Activated naive CD8-positive, alpha-beta T cell (primary cell): ENCODE data around the gene EYA4.

Experiments
- H3K27ac Mint-ChIP-seq: one replicate; pipeline ENCODE4 v1.8.0; 2021; ENCODE audit warnings: mixed read lengths
- H3K27me3 Mint-ChIP-seq: one replicate; pipeline ENCODE4 v1.8.0; 2021; ENCODE audit warnings: mixed read lengths
- H3K36me3 Mint-ChIP-seq: one replicate; pipeline ENCODE4 v1.8.0; 2021; ENCODE audit warnings: mixed read lengths
- H3K4me1 Mint-ChIP-seq: one replicate; pipeline ENCODE4 v1.8.0; 2021; ENCODE audit warnings: low read depth, mixed read lengths
- H3K4me3 Mint-ChIP-seq: one replicate; pipeline ENCODE4 v1.8.0; 2021; ENCODE audit warnings: mild to moderate bottlenecking, mixed read lengths
- H3K9me3 Mint-ChIP-seq: one replicate; pipeline ENCODE4 v1.8.0; 2021; ENCODE audit warnings: low read depth, mixed read lengths

Gene EYA4

GRCh38 chr6:133340557-133340956 lies 99.4 kb downstream of the EYA4 start:
- no peak overlapping the region for H3K4me3 Mint-ChIP-seq
- H3K36me3 Mint-ChIP-seq: no peaks in the 10 kb centered on the region
- H3K4me1 Mint-ChIP-seq: no peaks in the 10 kb centered on the region
- H3K9me3 Mint-ChIP-seq: no peaks in the 10 kb centered on the region
- H3K27me3 Mint-ChIP-seq: no peaks in the 10 kb centered on the region
- H3K27ac Mint-ChIP-seq: no peak overlapping the region

- Mint-ChIP-seq H3K27ac (no peak overlapping the region), H3K4me3 (no peak overlapping the region), H3K4me1 (no peaks in the 10 kb centered on the region), H3K27me3 (no peaks in the 10 kb centered on the region), H3K36me3 (no peaks in the 10 kb centered on the region), H3K9me3 (no peaks in the 10 kb centered on the region)
These were observed 100.5 kb downstream of the EYA4 start for GRCh38 chr6:133341607-133342158.

GRCh38 chr6:133343220-133343619 lies 102.1 kb downstream of the EYA4 start:
- H3K27me3 Mint-ChIP-seq: no peaks in the 10 kb centered on the region
- no peak overlapping the region for H3K27ac Mint-ChIP-seq
- H3K9me3 Mint-ChIP-seq: no peaks in the 10 kb centered on the region
- no peak overlapping the region for H3K4me3 Mint-ChIP-seq
- H3K4me1 Mint-ChIP-seq: no peaks in the 10 kb centered on the region
- H3K36me3 Mint-ChIP-seq: no peaks in the 10 kb centered on the region

- Mint-ChIP-seq H3K27ac (no peak overlapping the region), H3K27me3 (no peaks in the 10 kb centered on the region), H3K4me1 (no peaks in the 10 kb centered on the region), H3K36me3 (no peaks in the 10 kb centered on the region), H3K9me3 (no peaks in the 10 kb centered on the region), H3K4me3 (no peak overlapping the region)
These were observed 107.7 kb downstream of the EYA4 start for GRCh38 chr6:133348846-133349245.

GRCh38 chr6:133350928-133351327 lies 109.8 kb downstream of the EYA4 start:
- no peaks in the 10 kb centered on the region for H3K4me1 Mint-ChIP-seq
- no peaks in the 10 kb centered on the region for H3K9me3 Mint-ChIP-seq
- H3K4me3 Mint-ChIP-seq: no peak overlapping the region
- no peak overlapping the region for H3K27ac Mint-ChIP-seq
- peaks cover 4% of the 10 kb centered on the region for H3K27me3 Mint-ChIP-seq
- H3K36me3 Mint-ChIP-seq: no peaks in the 10 kb centered on the region

- no peak overlapping the region for H3K4me3 Mint-ChIP-seq
- H3K27me3 Mint-ChIP-seq: peaks cover 4% of the 10 kb centered on the region
- no peaks in the 10 kb centered on the region for H3K4me1 Mint-ChIP-seq
- H3K36me3 Mint-ChIP-seq: no peaks in the 10 kb centered on the region
- H3K9me3 Mint-ChIP-seq: no peaks in the 10 kb centered on the region
- H3K27ac Mint-ChIP-seq: no peak overlapping the region
These were observed 110.9 kb downstream of the EYA4 start for GRCh38 chr6:133352046-133352445.

- peaks cover 4% of the 10 kb centered on the region for H3K27me3 Mint-ChIP-seq
- H3K4me3 Mint-ChIP-seq: no peak overlapping the region
- H3K9me3 Mint-ChIP-seq: no peaks in the 10 kb centered on the region
- H3K4me1 Mint-ChIP-seq: no peaks in the 10 kb centered on the region
- no peak overlapping the region for H3K27ac Mint-ChIP-seq
- H3K36me3 Mint-ChIP-seq: no peaks in the 10 kb centered on the region
These were observed 111.9 kb downstream of the EYA4 start for GRCh38 chr6:133353061-133353460.

- Mint-ChIP-seq H3K4me1 (no peaks in the 10 kb centered on the region), H3K27me3 (peaks cover 4% of the 10 kb centered on the region), H3K36me3 (no peaks in the 10 kb centered on the region), H3K4me3 (no peak overlapping the region), H3K27ac (no peak overlapping the region), H3K9me3 (no peaks in the 10 kb centered on the region)
These were observed 114.8 kb downstream of the EYA4 start for GRCh38 chr6:133355922-133356321.

GRCh38 chr6:133358574-133359150 lies 117.5 kb downstream of the EYA4 start:
- Mint-ChIP-seq H3K9me3 (no peaks in the 10 kb centered on the region), H3K36me3 (no peaks in the 10 kb centered on the region), H3K27ac (no peak overlapping the region), H3K27me3 (peaks cover 4% of the 10 kb centered on the region), H3K4me3 (no peak overlapping the region), H3K4me1 (no peaks in the 10 kb centered on the region)

- Mint-ChIP-seq H3K36me3 (no peaks in the 10 kb centered on the region), H3K27me3 (peaks cover 4% of the 10 kb centered on the region), H3K27ac (no peak overlapping the region), H3K9me3 (no peaks in the 10 kb centered on the region), H3K4me3 (no peak overlapping the region), H3K4me1 (no peaks in the 10 kb centered on the region)
These were observed 118.1 kb downstream of the EYA4 start for GRCh38 chr6:133359256-133359655.

GRCh38 chr6:133359760-133360159 lies 118.6 kb downstream of the EYA4 start:
- no peaks in the 10 kb centered on the region for H3K4me1 Mint-ChIP-seq
- no peak overlapping the region for H3K4me3 Mint-ChIP-seq
- no peaks in the 10 kb centered on the region for H3K9me3 Mint-ChIP-seq
- H3K36me3 Mint-ChIP-seq: no peaks in the 10 kb centered on the region
- no peak overlapping the region for H3K27ac Mint-ChIP-seq
- peaks cover 4% of the 10 kb centered on the region for H3K27me3 Mint-ChIP-seq

GRCh38 chr6:133360194-133360593 lies 119.0 kb downstream of the EYA4 start:
- Mint-ChIP-seq H3K9me3 (no peaks in the 10 kb centered on the region), H3K27ac (no peak overlapping the region), H3K4me3 (no peak overlapping the region)

GRCh38 chr6:133362813-133363212 lies 121.7 kb downstream of the EYA4 start:
- Mint-ChIP-seq H3K4me1 (no peaks in the 10 kb centered on the region), H3K9me3 (no peaks in the 10 kb centered on the region), H3K36me3 (no peaks in the 10 kb centered on the region), H3K27me3 (no peaks in the 10 kb centered on the region), H3K4me3 (no peak overlapping the region), H3K27ac (no peak overlapping the region)

More at GRCh38 chr6:133360194-133360593, 119.0 kb downstream of the EYA4 start:
- H3K36me3 Mint-ChIP-seq: no peaks in the 10 kb centered on the region
- peaks cover 3% of the 10 kb centered on the region for H3K27me3 Mint-ChIP-seq
- no peaks in the 10 kb centered on the region for H3K4me1 Mint-ChIP-seq

- H3K4me1 Mint-ChIP-seq: no peaks in the 10 kb centered on the region
- no peaks in the 10 kb centered on the region for H3K27me3 Mint-ChIP-seq
- no peaks in the 10 kb centered on the region for H3K9me3 Mint-ChIP-seq
- no peaks in the 10 kb centered on the region for H3K36me3 Mint-ChIP-seq
- H3K4me3 Mint-ChIP-seq: no peak overlapping the region
- no peak overlapping the region for H3K27ac Mint-ChIP-seq
These were observed 127.5 kb downstream of the EYA4 start for GRCh38 chr6:133368664-133369063.

GRCh38 chr6:133369773-133370272 lies 128.7 kb downstream of the EYA4 start:
- H3K9me3 Mint-ChIP-seq: no peaks in the 10 kb centered on the region
- H3K27me3 Mint-ChIP-seq: peaks cover 1% of the 10 kb centered on the region
- no peaks in the 10 kb centered on the region for H3K4me1 Mint-ChIP-seq
- no peak overlapping the region for H3K27ac Mint-ChIP-seq
- no peak overlapping the region for H3K4me3 Mint-ChIP-seq
- H3K36me3 Mint-ChIP-seq: no peaks in the 10 kb centered on the region

- H3K4me1 Mint-ChIP-seq: no peaks in the 10 kb centered on the region
- H3K27me3 Mint-ChIP-seq: peaks cover 3% of the 10 kb centered on the region
- no peaks in the 10 kb centered on the region for H3K36me3 Mint-ChIP-seq
- no peak overlapping the region for H3K4me3 Mint-ChIP-seq
- no peak overlapping the region for H3K27ac Mint-ChIP-seq
- no peaks in the 10 kb centered on the region for H3K9me3 Mint-ChIP-seq
These were observed 135.6 kb downstream of the EYA4 start for GRCh38 chr6:133376743-133377142.
